ENCODE data around the gene ACTR5.

GRCh38 chr20:38798266-38798665 lies 50.0 kb downstream of the ACTR5 start:
- TF ChIP-seq, protein P1, sequence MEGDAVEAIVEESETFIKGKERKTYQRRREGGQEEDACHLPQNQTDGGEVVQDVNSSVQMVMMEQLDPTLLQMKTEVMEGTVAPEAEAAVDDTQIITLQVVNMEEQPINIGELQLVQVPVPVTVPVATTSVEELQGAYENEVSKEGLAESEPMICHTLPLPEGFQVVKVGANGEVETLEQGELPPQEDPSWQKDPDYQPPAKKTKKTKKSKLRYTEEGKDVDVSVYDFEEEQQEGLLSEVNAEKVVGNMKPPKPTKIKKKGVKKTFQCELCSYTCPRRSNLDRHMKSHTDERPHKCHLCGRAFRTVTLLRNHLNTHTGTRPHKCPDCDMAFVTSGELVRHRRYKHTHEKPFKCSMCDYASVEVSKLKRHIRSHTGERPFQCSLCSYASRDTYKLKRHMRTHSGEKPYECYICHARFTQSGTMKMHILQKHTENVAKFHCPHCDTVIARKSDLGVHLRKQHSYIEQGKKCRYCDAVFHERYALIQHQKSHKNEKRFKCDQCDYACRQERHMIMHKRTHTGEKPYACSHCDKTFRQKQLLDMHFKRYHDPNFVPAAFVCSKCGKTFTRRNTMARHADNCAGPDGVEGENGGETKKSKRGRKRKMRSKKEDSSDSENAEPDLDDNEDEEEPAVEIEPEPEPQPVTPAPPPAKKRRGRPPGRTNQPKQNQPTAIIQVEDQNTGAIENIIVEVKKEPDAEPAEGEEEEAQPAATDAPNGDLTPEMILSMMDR (IDR thresholded peaks at IDR 0.05 in 2 of 3, conservative IDR thresholded peaks at IDR 0.05 in 1 of 3; ENCODE audit: borderline replicate concordance in 1 of 3, insufficient read depth in 1 of 3, low read depth in 2 of 3, low read length in 2 of 3), result no peak
- no peak for TF ChIP-seq EGR1 (IDR thresholded peaks at IDR 0.05; ENCODE audit: low read depth)
- no peak for TF ChIP-seq MAX (IDR thresholded peaks at IDR 0.05)
- TF ChIP-seq SRF (IDR thresholded peaks at IDR 0.05; ENCODE audit: low read depth), result no peak
- no peak for TF ChIP-seq POLR2A (IDR thresholded peaks at IDR 0.05; ENCODE audit: borderline replicate concordance, extremely low read depth, insufficient read depth, insufficient read length)
- no peak for TF ChIP-seq EZH2phosphoT487 (IDR thresholded peaks at IDR 0.05; ENCODE audit: borderline replicate concordance)
- no peak for TF ChIP-seq CBX3 (IDR thresholded peaks at IDR 0.05; ENCODE audit: low read depth)
- TF ChIP-seq FOSL1 (IDR thresholded peaks at IDR 0.05; ENCODE audit: low read depth), result no peak
- TF ChIP-seq EZH2 (IDR thresholded peaks at IDR 0.05), result no peak

Data from HCT116 (cell line).